Activated CD4-positive, alpha-beta T cell treated with anti-CD3 and anti-CD28 coated beads, Interleukin-2, Interleukin-4, amounts not matched to agents 100 ng/mL and 50 ng/mL, durations not matched to agents 16 hours and 8 hours (primary cell): ENCODE data around the gene ELL3.
"Not testable (repeated sequence)": the region's sequence is repeated elsewhere in the genome, so short reads cannot be mapped to it uniquely, and the experiment has no call there.

ENCODE experiments used
- DNase-seq: peaks from one replicate; pipeline ENCODE4 v3.0.0-alpha.2; 2020; ENCODE audit warnings: low spot score

ELL3 gene

DNA sequence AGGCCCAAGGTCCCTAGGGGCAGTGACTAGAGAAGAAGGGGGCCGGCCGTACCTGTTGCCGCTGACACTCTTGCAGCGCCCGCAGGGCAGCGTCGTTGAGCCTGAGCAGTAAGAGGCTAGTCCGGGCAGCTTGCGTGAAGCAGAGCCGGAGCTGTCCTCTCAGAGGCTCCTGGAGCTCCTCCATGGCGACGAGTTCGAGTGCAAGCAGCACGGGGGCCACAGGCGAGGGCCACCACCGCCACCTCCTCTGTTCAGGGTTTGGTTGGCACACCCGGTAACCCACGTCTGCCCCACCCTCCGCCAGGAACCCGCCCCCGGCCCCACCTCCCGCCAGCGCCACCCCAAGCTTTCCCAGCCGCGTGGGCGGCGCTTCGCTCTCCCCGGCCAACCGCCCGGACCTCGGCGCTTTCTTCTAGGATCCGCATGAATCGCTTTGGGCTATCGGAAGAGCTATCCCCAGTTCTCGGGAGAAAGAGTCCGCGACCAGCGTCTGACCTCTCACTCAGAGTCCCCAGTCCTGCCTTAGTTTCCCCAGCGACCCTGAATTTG, at the start of gene ELL3:
TSS of gene ELL3 (minus strand) at position 249 of the 549 bp plus-strand sequence. CDS start at position 184, 65 bp downstream.
- peak; percentile 76 for DNase-seq

DNA sequence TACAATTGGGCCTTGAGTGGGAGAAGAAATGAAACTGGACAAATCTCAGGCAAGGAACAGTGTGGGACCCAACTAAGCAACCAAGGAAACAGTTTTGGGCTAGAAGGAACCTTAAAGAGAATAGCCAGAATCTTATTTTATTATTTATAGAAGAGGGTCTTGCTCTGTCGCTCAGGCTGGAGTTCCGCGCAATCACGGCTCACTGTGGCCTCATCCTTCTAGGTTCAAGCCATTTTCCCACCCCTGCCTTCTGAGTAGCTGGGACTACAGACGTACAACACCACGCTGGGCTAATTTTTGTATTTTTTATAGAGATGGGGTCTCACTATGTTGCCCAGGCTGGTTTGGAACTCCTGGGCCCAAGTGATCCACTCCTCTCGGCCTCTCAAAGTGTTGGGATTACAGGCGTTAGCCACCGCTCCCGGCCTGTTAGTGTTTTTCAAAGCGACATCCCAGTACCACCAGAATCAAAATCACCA, 49.3 kb upstream of the ELL3 start:
- no peak for DNase-seq

GRCh38 chr15:43825305-43825704, 48.5 kb upstream of the ELL3 start:
- DNase-seq: not testable (repeated sequence)

- DNase-seq: peak; percentile 97
Observed at GRCh38 chr15:43824302-43825246, 47.8 kb upstream of the ELL3 start, which contains the start of gene MFAP1. TSS of gene MFAP1 (minus strand) at chr15:43824690. CDS start at chr15:43824569, 121 bp downstream.

DNA sequence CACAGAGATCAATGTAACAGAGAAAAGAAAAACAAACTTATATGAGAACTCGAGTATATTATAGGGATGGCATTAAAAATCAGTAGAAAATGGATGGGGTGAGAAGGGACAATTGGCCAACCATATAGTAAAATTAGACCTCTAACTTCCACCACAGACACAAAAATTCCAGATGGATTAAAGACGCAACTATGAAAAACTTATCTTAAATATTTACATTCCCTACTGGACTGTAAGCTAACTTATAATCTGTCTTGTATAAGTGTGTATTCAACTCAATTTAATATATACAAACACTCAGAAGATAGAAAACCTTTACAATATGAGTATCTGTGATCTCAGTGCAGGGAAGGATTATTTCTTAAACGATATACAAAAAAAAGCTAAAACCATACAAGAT, 44.7 kb upstream of the ELL3 start:
- DNase-seq: no peak

DNA sequence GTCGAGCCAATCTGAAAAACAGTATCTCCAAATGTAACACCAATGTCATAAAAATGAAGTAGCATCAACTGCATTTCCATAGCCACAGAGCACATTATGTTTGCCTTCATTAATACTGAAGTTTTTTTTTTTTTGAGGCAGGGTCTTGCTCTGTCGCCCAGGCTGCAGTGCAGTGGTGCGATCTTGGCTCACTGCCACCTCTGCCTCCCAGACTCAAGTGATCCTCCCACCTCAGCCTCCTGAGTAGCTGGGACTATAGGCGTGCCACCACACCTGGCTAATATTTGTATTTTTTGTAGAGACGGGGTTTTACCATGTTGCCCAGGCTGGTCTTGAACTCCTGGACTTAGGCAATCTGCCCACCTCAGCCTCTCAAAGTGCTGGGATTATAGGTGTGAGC, 38.3 kb upstream of the ELL3 start:
- not testable (repeated sequence) for DNase-seq

GRCh38 chr15:43808960-43809678, 32.4 kb upstream of the ELL3 start:
- DNase-seq: no peak

GRCh38 chr15:43808435-43808950, 31.7 kb upstream of the ELL3 start:
- no peak for DNase-seq

DNA sequence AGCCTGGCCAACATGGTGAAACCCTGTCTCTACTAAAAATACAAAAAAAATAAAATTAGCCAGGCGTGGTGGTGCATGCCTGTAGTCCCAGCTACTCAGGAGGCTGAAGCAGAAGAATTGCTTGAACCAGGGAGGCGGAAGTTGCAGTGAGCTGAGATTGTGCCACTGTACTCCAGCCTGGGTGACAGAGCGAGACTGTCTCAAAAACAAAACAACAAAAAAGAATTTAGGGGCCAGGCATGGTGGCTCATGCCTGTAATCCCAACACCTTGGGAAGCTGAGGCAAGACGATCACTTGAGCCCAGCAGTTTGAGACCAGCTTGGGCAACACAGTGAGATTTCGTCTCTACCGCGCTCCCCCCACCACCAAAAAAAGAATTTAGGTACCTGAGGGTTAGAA, 25.9 kb upstream of the ELL3 start:
- DNase-seq: not testable (repeated sequence)

DNA sequence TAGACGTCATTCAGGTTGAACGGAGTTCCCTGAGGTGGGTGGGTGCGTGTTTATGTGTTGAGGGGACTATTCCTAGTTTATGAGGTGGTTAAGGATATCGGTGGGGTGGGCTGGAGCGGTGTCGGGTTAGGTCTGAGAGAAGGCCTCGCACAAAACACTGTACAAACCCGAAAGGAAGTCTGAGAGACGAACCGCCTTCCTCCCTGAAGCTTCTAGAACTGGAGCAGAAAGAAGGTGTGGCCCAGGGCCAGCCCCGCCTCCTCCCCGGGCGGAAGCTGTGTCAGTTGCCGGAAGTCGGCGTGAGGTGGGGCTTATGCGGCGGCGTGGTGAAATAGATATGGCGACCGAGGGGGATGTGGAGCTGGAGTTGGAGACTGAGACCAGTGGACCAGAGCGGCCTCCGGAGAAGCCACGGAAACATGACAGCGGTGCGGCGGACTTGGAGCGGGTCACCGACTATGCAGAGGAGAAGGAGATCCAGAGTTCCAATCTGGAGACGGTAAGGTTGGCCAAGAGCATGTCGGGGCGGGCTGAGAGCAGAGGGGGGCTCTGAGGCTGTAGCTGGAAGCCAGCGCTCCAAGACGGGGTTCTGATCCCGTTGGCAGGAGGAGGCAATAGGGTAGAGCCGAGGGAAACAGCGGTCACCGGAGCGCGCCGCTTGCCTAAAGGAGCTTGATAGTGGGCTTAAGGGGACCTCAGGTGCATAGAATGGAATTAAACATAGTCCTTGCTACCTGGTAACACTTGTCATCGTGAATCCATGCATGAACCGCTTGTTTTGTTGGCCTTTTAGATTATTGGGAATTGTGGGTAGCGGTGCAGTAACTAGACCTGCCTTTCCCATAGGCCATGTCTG, 23.7 kb upstream of the ELL3 start, which contains the start of gene HYPK:
TSS of gene HYPK (plus strand) at position 314 of the 856 bp plus-strand sequence. CDS start at position 338, 24 bp downstream.
- peak; percentile 92 for DNase-seq

- no peak for DNase-seq
Observed at GRCh38 chr15:43799945-43800285, 23.1 kb upstream of the ELL3 start, which contains the start of gene SERINC4. TSS of gene SERINC4 (minus strand) at chr15:43800220. CDS start at chr15:43799986, 234 bp downstream.

- DNase-seq: no peak
Observed at GRCh38 chr15:43799209-43799944, 22.6 kb upstream of the ELL3 start.

GRCh38 chr15:43796566-43796965, 19.8 kb upstream of the ELL3 start:
- DNase-seq: no peak

GRCh38 chr15:43795997-43796396, 19.2 kb upstream of the ELL3 start:
- DNase-seq: no peak

GRCh38 chr15:43795197-43795596, 18.4 kb upstream of the ELL3 start:
- DNase-seq: no peak

GRCh38 chr15:43794269-43795037, 17.7 kb upstream of the ELL3 start:
- no peak for DNase-seq

DNA sequence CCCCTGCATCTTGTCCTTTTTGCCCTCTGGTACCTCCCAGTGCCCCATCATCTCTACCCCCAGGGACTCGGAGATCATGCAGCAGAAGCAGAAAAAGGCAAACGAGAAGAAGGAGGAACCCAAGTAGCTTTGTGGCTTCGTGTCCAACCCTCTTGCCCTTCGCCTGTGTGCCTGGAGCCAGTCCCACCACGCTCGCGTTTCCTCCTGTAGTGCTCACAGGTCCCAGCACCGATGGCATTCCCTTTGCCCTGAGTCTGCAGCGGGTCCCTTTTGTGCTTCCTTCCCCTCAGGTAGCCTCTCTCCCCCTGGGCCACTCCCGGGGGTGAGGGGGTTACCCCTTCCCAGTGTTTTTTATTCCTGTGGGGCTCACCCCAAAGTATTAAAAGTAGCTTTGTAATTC, 16.9 kb upstream of the ELL3 start:
- DNase-seq: no peak

- peak; percentile 33 for DNase-seq
Observed at GRCh38 chr15:43792761-43793476, 16.2 kb upstream of the ELL3 start.
